IMR-90 (cell line): ENCODE measurements around the gene MECP2. TPM values are rescaled to one million over a fixed set of nuclear protein-coding genes. Genes with fewer than 3 reads are reported as not detected.

Experiments
- ATAC-seq: fragments of 200-7000 bp; cut with Tn5 transposase; 2 replicates; pipeline ENCODE4 v1.9.1; 2020; ENCODE audit warnings: low read depth, mild to moderate bottlenecking, moderate library complexity
- BruUV-seq: library from RNA; stranded (reverse); fragments of 400-500 nt; replicated peaks from 2 replicates; lab custom pipeline; 2021; lab: Mats Ljungman, UMichigan
- CTCF ChIA-PET: fragments of 300-600 bp; formaldehyde crosslinking; extraction: SDS; loops from one replicate; lab custom pipeline; 2021; ENCODE audit warnings: antibody characterized with exemption; lab: Yijun Ruan, JAX
- POLR2A ChIA-PET: fragments of 300-600 bp; sonication (Branson Sonifier 250); formaldehyde crosslinking; loops from one replicate; lab custom pipeline; 2022; ENCODE audit warnings: antibody characterized with exemption; ENCODE audit not compliant: unreplicated experiment; lab: Charles Lee
- DNase-seq: peaks from one replicate; pipeline ENCODE4 v3.0.0; 2013
- H2AFZ ChIP-seq: replicated peaks from 2 replicates; pipeline ENCODE3; 2013; ENCODE audit warnings: low read length, mild to moderate bottlenecking; ENCODE audit not compliant: poor library complexity
- H2AK5ac ChIP-seq: 2 replicates; pipeline ENCODE4 v1.6.1; 2013; ENCODE audit warnings: low read depth, low read length, inconsistent platforms
- H2AK9ac ChIP-seq: replicated peaks from 2 replicates; pipeline ENCODE3; 2013; ENCODE audit warnings: mild to moderate bottlenecking, low read depth, low read length, moderate library complexity; ENCODE audit not compliant: poor library complexity
- H2BK120ac ChIP-seq: 2 replicates; pipeline ENCODE4 v1.6.1; 2013; ENCODE audit warnings: low read depth, low read length, inconsistent platforms
- H2BK15ac ChIP-seq: 3 replicates; pipeline ENCODE4 v1.6.1; 2013; ENCODE audit warnings: low read depth, low read length, inconsistent platforms
- H2BK20ac ChIP-seq: 2 replicates; pipeline ENCODE4 v1.6.1; 2013; ENCODE audit warnings: low read depth, mild to moderate bottlenecking, inconsistent platforms, low read length, moderate library complexity
- H2BK5ac ChIP-seq: 2 replicates; pipeline ENCODE4 v1.6.1; 2013; ENCODE audit warnings: mild to moderate bottlenecking, low read depth, low read length, inconsistent platforms; ENCODE audit not compliant: poor library complexity, severe bottlenecking
- H3K14ac ChIP-seq: replicated peaks from 2 replicates; pipeline ENCODE4 v1.6.1; 2013; ENCODE audit warnings: low read depth, low read length, inconsistent platforms
- H3K18ac ChIP-seq: 2 replicates; pipeline ENCODE4 v1.6.1; 2013; ENCODE audit warnings: low read depth, low read length, control low read depth
- H3K23ac ChIP-seq: 2 replicates; pipeline ENCODE4 v1.6.1; 2013; ENCODE audit warnings: low read depth, low read length, inconsistent platforms
- H3K27ac ChIP-seq: 2 replicates; pipeline ENCODE4 v1.5.1; 2013; ENCODE audit warnings: mild to moderate bottlenecking, control low read depth, low read length; ENCODE audit not compliant: insufficient read depth
- H3K27me3 ChIP-seq: 2 replicates; pipeline ENCODE4 v1.6.1; 2013; ENCODE audit warnings: low read length; ENCODE audit not compliant: control insufficient read depth, insufficient read depth
- H3K36me3 ChIP-seq: 2 replicates; pipeline ENCODE4 v1.6.1; 2013; ENCODE audit warnings: low read length, mixed read lengths; ENCODE audit not compliant: control insufficient read depth, insufficient read depth
- H3K4ac ChIP-seq: 2 replicates; pipeline ENCODE4 v1.6.1; 2013; ENCODE audit warnings: low read depth, low read length, inconsistent platforms
- H3K4me1 ChIP-seq: 2 replicates; pipeline ENCODE4 v1.6.1; 2013; ENCODE audit warnings: low read length, mixed read lengths; ENCODE audit not compliant: control insufficient read depth, insufficient read depth
- H3K4me2 ChIP-seq: 2 replicates; pipeline ENCODE4 v1.6.1; 2013; ENCODE audit warnings: low read depth, mild to moderate bottlenecking, control low read depth, low read length, moderate library complexity
- H3K4me3 ChIP-seq: 2 replicates; pipeline ENCODE4 v1.5.1; 2013; ENCODE audit warnings: low read depth, mild to moderate bottlenecking, control low read depth, low read length, moderate library complexity; ENCODE audit not compliant: insufficient read depth
- H3K56ac ChIP-seq: 2 replicates; pipeline ENCODE4 v1.6.1; 2013; ENCODE audit warnings: low read length, inconsistent platforms; ENCODE audit not compliant: insufficient read depth; ENCODE audit errors: extremely low read depth
- H3K79me1 ChIP-seq, 2 experiments: 2 replicates each; pipeline ENCODE4 v1.6.1; 2013; ENCODE audit warnings: low read length in 2 of 2, inconsistent platforms in 1 of 2, low read depth in 1 of 2
- H3K9ac ChIP-seq: 2 replicates; pipeline ENCODE4 v1.6.1; 2013; ENCODE audit warnings: low read depth, low read length, control low read depth
- H3K9me1 ChIP-seq: 2 replicates; pipeline ENCODE4 v1.6.1; 2013; ENCODE audit warnings: low read length, inconsistent platforms; ENCODE audit not compliant: insufficient read depth
- H3K9me3 ChIP-seq: 2 replicates; pipeline ENCODE4 v1.6.1; 2013; ENCODE audit warnings: low read length; ENCODE audit not compliant: control insufficient read depth, insufficient read depth
- H4K20me1 ChIP-seq: 2 replicates; pipeline ENCODE4 v1.6.1; 2013; ENCODE audit warnings: low read length, inconsistent platforms; ENCODE audit not compliant: insufficient read depth
- H4K5ac ChIP-seq: 2 replicates; pipeline ENCODE4 v1.6.1; 2013; ENCODE audit warnings: mild to moderate bottlenecking, low read depth, low read length, control low read depth
- H4K8ac ChIP-seq, 2 experiments: 2 replicates each; pipeline ENCODE4 v1.6.1; 2013; ENCODE audit warnings: low read depth in 2 of 2, low read length in 2 of 2, control low read depth in 1 of 2, inconsistent platforms in 1 of 2
- H4K91ac ChIP-seq: 2 replicates; pipeline ENCODE4 v1.6.1; 2013; ENCODE audit warnings: low read depth, low read length, inconsistent platforms; ENCODE audit not compliant: insufficient read depth
- BHLHE40 ChIP-seq: fragments of 150-350 bp; IDR thresholded peaks from 2 replicates; pipeline ENCODE4 v1.6.1; 2016; ENCODE audit warnings: mild to moderate bottlenecking, low read depth, low read length
- CEBPB ChIP-seq: IDR thresholded peaks from 2 replicates; pipeline ENCODE4 v1.6.1; 2012; ENCODE audit warnings: low read depth, low read length, improper control_type of control experiment
- CHD1 ChIP-seq: IDR thresholded peaks from 2 replicates; pipeline ENCODE4 v1.6.1; 2012; ENCODE audit warnings: low read depth, low read length, improper control_type of control experiment
- CTCF ChIP-seq: conservative IDR thresholded peaks from 2 replicates; pipeline ENCODE4 v1.5.1; 2012; ENCODE audit warnings: mild to moderate bottlenecking, low read depth, low read length, improper control_type of control experiment
- MAZ ChIP-seq: IDR thresholded peaks from 2 replicates; pipeline ENCODE4 v1.6.1; 2012; ENCODE audit warnings: low read depth, mild to moderate bottlenecking, low read length, improper control_type of control experiment, moderate library complexity, borderline replicate concordance
- NFE2L2 ChIP-seq: fragments of 150-350 bp; IDR thresholded peaks from 2 replicates; pipeline ENCODE4 v1.6.1; 2016; ENCODE audit warnings: low read depth, mild to moderate bottlenecking, low read length
- POLR2A ChIP-seq: IDR thresholded peaks from 2 replicates; pipeline ENCODE4 v1.6.1; 2012; ENCODE audit warnings: mild to moderate bottlenecking, low read depth, low read length
- RAD21 ChIP-seq: IDR thresholded peaks from 2 replicates; pipeline ENCODE4 v1.6.1; 2012; ENCODE audit warnings: low read length, improper control_type of control experiment
- WGBS, 2 experiments: methylation state at CpG; one replicate each; pipeline versions ENCODE4 v1.1.5 to v1.1.7; 2013; ENCODE audit warnings: missing lambda C conversion rate in 2 of 2; ENCODE audit not compliant: insufficient read length in 1 of 2; ENCODE audit errors: extremely low coverage in 2 of 2; 5-methylcytosine and 5-hydroxymethylcytosine counted together
- dilution Hi-C: fragments of 300-500 bp; cut with HindIII; formaldehyde crosslinking; loops from one replicate; pipeline ENCODE4 v1.14.3; 2018; ENCODE audit warnings: low sequenced_read_pairs; ENCODE audit not compliant: unreplicated experiment
- in situ Hi-C: fragments of 300-500 bp; cut with MboI; formaldehyde crosslinking; loops from 3 replicates; pipeline ENCODE4 v1.14.3; 2019; ENCODE audit warnings: low sequenced_read_pairs, inconsistent platforms, mixed read lengths
- intact Hi-C: fragments of 100-400 bp; cut with micrococcal nuclease; formaldehyde crosslinking; loops from 2 replicates; pipeline ENCODE4 v1.10.0; 2022
- polyA plus RNA-seq, 3 experiments: library from polyadenylated mRNA; depleted of rRNA; stranded (reverse); fragments of >200 nt; gene quantifications; 2 replicates each; pipeline ENCODE4 v1.2.3, GENCODE V29; 2012; ENCODE audit warnings: low replicate concordance in 1 of 3
- total RNA-seq: library from RNA; depleted of rRNA; stranded (reverse); fragments of >200 nt; gene quantifications from 2 replicates; pipeline ENCODE4 v1.2.3, GENCODE V29; 2012

The MECP2 gene
- total and polyA plus RNA-seq, 2 of the 4 experiments (the other 2 are of a cell fraction): 8.4 to 10.1 TPM

DNA sequence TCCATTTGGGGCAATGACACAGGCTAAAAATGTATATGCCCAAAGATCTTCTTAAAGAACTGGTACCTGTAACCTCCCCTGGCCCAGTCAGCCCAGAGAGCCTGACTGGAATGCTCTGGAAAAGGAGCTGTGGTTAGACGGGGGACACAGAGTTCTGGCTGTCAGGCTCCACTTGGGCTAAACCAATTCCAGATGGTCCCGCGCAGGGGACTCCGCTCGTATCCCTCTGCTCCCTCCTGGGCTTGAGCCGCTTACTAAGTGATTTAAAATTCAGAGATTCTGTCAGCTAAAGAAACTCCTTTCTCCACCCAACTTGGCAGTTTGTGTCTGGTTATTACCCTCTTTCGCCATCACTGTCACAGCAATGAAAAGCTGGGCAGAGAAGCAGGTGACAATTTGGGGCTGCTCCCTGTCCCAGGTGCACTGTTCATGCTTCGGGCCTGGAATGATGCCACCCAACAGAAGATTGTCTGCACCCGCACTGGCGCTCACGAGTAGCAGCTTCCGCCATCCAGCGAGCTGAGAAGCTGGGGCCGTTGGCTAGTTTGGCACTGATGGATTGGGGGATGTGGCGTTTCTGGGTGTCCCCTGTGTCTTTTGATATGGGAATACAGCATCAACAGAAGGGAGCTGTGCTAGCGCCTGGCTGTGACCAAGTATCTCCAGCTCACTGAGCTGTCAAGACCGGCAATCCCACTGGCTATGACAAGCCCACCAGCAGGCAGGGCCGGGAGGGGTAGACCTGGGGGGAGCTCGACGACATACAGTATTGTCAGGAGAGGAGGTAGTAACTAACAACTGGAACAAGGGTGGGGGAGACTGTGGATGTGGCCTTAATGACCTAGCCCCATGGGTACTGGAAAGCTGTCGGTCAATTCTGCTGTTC is 71.1 kb downstream of the MECP2 start:
- no peak overlapping the region for H3K56ac ChIP-seq
- no peak overlapping the region for H2BK120ac ChIP-seq
- POLR2A ChIA-PET: no interaction called here
- no peak overlapping the region for H3K9ac ChIP-seq
- no peak overlapping the region for H3K27ac ChIP-seq
- WGBS, 2 experiments: 84% methylated on average over 8 of the region's 21 CpGs; no CpG with 5 or more reads in 1 of the 2 experiments
- no peak overlapping the region for H3K18ac ChIP-seq
- H2BK20ac ChIP-seq: no peak overlapping the region
- BruUV-seq: no TSS peak
- H4K5ac ChIP-seq: no peak overlapping the region
- H3K14ac ChIP-seq: no peak overlapping the region
- no peak overlapping the region for H2AK5ac ChIP-seq
- ATAC-seq (no peak), DNase-seq (no peak)
- no peak overlapping the region for H3K4me2 ChIP-seq
- no peaks in the 10 kb centered on the region for H3K9me1 ChIP-seq
- H3K79me1 ChIP-seq: peaks cover 2 to 7% of the 10 kb centered on the region in 2 experiments; a peak in 2 of 4 replicates
- no peak overlapping the region for H2AFZ ChIP-seq
- H3K36me3 ChIP-seq: peaks cover 13% of the 10 kb centered on the region
- H3K27me3 ChIP-seq: no peaks in the 10 kb centered on the region; the same call in 1 of the 2 replicates
- H3K4me3 ChIP-seq: no peak overlapping the region
- in situ Hi-C loops: no loop called here
- no peak overlapping the region for H2BK5ac ChIP-seq
- H4K8ac ChIP-seq: no peak overlapping the region
- H4K91ac ChIP-seq: no peak overlapping the region
- H2AK9ac ChIP-seq: no peak overlapping the region
- H2BK15ac ChIP-seq: no peak overlapping the region
- intact Hi-C loops: no loop called here
- H3K4ac ChIP-seq: no peak overlapping the region
- peaks cover 8% of the 10 kb centered on the region for H3K4me1 ChIP-seq
- CTCF ChIA-PET: interaction anchor here (0.6 to 1.4 kb wide), 2 partner anchors 20 to 45 kb away, joined by 3 read pairs; no protein-coding TSS in a partner anchor
- no peak for TF ChIP-seq CHD1
- no peak for TF ChIP-seq NFE2L2
- no peak for TF ChIP-seq CEBPB
- TF ChIP-seq MAZ: no peak
- no peak for TF ChIP-seq CTCF
- TF ChIP-seq POLR2A: no peak
- no peak for TF ChIP-seq RAD21
- no peak for TF ChIP-seq BHLHE40
- dilution Hi-C loops: no loop called here
- H4K20me1 ChIP-seq: no peaks in the 10 kb centered on the region
- no peak overlapping the region for H3K23ac ChIP-seq
- no peaks in the 10 kb centered on the region for H3K9me3 ChIP-seq
